H1 (cell line): ENCODE results near the gene APOL6. TPM values are rescaled to one million over a fixed set of nuclear protein-coding genes. Genes with fewer than 3 reads are reported as not detected.

Experiments used
- BACH1 ChIP-seq: IDR thresholded peaks from 2 replicates; pipeline ENCODE4 v1.6.1; 2012; ENCODE audit warnings: low read length, improper control_type of control experiment
- BCL11A ChIP-seq, 2 experiments: IDR thresholded peaks; one replicate each; pipeline ENCODE4 v1.6.1; 2011; ENCODE audit warnings: low read depth in 2 of 2, low read length in 2 of 2, mild to moderate bottlenecking in 2 of 2
- JUND ChIP-seq: IDR thresholded peaks from 2 replicates; pipeline ENCODE4 v1.6.1; 2011; ENCODE audit warnings: mild to moderate bottlenecking, improper control_type of control experiment, low read length
- MAFK ChIP-seq: IDR thresholded peaks from 2 replicates; pipeline ENCODE4 v1.6.1; 2012; ENCODE audit warnings: low read depth, mild to moderate bottlenecking, improper control_type of control experiment, low read length
- POLR2A ChIP-seq, 2 experiments: IDR thresholded peaks; 1 replicate in 1 of 2; 2 replicates in 1 of 2; pipeline ENCODE4 v1.6.1; 2011; ENCODE audit warnings: low read depth in 2 of 2, low read length in 2 of 2, mild to moderate bottlenecking in 2 of 2; ENCODE audit errors: control extremely low read depth in 1 of 2
- RFX5 ChIP-seq: IDR thresholded peaks from 2 replicates; pipeline ENCODE4 v1.6.1; 2011; ENCODE audit warnings: low read depth, low read length, improper control_type of control experiment, borderline replicate concordance
- SIN3A ChIP-seq, 2 experiments: IDR thresholded peaks in 1 of 2; conservative IDR thresholded peaks in 1 of 2; 2 replicates each; pipeline ENCODE4 v1.6.1; 2011 to 2012; ENCODE audit warnings: low read length in 2 of 2, improper control_type of control experiment in 1 of 2, low read depth in 1 of 2, mild to moderate bottlenecking in 1 of 2
- TCF12 ChIP-seq: IDR thresholded peaks from 2 replicates; pipeline ENCODE4 v1.6.1; 2011; ENCODE audit warnings: low read depth, mild to moderate bottlenecking, low read length
- polyA plus RNA-seq, 7 experiments: library from polyadenylated mRNA; depleted of rRNA in 3 of 7; stranded (reverse) in 5 of 7; unstranded in 2 of 7; fragments of >200 nt in 5 of 7; fragments of 200-250 nt in 2 of 7; gene quantifications; 1 replicate in 5 of 7; 2 replicates in 1 of 7; 4 replicates in 1 of 7; pipeline versions ENCODE4 v1.2.1 to v1.2.3, GENCODE V29; 2011 to 2013; ENCODE audit warnings: missing spikeins in 2 of 7, mixed read lengths in 2 of 7
- total RNA-seq: library from RNA; stranded (reverse); fragmentation: NEBNext Ultra II Directional; extraction: Animal tissue kit (Norgen Biotek cat#: 25700); gene quantifications from 2 replicates; pipeline ENCODE4 v1.2.1, GENCODE V29; 2021
- TF ChIP-seq, protein P1 (sequence below): fragments of 300-600 bp; sonication (generic); IDR thresholded peaks from 2 replicates; pipeline ENCODE4 v1.7.1; 2012; ENCODE audit warnings: low read length, moderate library complexity, mild to moderate bottlenecking, inconsistent platforms; ENCODE audit not compliant: insufficient replicate concordance
- TF ChIP-seq, protein P2 (sequence below): IDR thresholded peaks from 2 replicates; pipeline ENCODE4 v1.6.1; 2012; ENCODE audit warnings: low read length, inconsistent platforms
- TF ChIP-seq, protein P3 (sequence below): IDR thresholded peaks from 2 replicates; pipeline ENCODE4 v1.6.1; 2012; ENCODE audit warnings: inconsistent platforms

APOL6 gene
- total and polyA plus RNA-seq, 2 of the 8 experiments (the other 6 are each of a cell fraction or from before 2014, with no cell fraction given), result 0.06 to 0.13 TPM

DNA sequence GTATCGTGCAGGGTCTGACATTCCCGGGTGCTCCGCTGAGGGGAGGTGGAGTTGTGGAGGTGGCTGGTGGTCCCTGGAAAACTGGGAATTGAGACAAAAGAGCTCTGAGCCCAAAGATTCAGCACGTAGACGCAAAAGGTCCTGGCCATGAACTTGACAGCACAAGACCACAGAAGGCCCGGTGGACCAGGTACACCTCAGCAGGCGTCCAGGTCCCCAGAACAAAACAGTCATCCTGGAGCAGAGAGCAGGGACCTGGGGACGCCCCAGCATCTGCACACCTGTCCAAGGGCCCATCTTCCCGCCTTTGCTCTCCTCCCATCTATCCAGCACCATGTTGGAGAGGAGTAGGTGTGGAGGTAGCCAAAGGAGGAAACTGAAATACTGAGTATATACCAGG is 17.4 kb upstream of the APOL6 start (continued):
- TF ChIP-seq, protein P1, sequence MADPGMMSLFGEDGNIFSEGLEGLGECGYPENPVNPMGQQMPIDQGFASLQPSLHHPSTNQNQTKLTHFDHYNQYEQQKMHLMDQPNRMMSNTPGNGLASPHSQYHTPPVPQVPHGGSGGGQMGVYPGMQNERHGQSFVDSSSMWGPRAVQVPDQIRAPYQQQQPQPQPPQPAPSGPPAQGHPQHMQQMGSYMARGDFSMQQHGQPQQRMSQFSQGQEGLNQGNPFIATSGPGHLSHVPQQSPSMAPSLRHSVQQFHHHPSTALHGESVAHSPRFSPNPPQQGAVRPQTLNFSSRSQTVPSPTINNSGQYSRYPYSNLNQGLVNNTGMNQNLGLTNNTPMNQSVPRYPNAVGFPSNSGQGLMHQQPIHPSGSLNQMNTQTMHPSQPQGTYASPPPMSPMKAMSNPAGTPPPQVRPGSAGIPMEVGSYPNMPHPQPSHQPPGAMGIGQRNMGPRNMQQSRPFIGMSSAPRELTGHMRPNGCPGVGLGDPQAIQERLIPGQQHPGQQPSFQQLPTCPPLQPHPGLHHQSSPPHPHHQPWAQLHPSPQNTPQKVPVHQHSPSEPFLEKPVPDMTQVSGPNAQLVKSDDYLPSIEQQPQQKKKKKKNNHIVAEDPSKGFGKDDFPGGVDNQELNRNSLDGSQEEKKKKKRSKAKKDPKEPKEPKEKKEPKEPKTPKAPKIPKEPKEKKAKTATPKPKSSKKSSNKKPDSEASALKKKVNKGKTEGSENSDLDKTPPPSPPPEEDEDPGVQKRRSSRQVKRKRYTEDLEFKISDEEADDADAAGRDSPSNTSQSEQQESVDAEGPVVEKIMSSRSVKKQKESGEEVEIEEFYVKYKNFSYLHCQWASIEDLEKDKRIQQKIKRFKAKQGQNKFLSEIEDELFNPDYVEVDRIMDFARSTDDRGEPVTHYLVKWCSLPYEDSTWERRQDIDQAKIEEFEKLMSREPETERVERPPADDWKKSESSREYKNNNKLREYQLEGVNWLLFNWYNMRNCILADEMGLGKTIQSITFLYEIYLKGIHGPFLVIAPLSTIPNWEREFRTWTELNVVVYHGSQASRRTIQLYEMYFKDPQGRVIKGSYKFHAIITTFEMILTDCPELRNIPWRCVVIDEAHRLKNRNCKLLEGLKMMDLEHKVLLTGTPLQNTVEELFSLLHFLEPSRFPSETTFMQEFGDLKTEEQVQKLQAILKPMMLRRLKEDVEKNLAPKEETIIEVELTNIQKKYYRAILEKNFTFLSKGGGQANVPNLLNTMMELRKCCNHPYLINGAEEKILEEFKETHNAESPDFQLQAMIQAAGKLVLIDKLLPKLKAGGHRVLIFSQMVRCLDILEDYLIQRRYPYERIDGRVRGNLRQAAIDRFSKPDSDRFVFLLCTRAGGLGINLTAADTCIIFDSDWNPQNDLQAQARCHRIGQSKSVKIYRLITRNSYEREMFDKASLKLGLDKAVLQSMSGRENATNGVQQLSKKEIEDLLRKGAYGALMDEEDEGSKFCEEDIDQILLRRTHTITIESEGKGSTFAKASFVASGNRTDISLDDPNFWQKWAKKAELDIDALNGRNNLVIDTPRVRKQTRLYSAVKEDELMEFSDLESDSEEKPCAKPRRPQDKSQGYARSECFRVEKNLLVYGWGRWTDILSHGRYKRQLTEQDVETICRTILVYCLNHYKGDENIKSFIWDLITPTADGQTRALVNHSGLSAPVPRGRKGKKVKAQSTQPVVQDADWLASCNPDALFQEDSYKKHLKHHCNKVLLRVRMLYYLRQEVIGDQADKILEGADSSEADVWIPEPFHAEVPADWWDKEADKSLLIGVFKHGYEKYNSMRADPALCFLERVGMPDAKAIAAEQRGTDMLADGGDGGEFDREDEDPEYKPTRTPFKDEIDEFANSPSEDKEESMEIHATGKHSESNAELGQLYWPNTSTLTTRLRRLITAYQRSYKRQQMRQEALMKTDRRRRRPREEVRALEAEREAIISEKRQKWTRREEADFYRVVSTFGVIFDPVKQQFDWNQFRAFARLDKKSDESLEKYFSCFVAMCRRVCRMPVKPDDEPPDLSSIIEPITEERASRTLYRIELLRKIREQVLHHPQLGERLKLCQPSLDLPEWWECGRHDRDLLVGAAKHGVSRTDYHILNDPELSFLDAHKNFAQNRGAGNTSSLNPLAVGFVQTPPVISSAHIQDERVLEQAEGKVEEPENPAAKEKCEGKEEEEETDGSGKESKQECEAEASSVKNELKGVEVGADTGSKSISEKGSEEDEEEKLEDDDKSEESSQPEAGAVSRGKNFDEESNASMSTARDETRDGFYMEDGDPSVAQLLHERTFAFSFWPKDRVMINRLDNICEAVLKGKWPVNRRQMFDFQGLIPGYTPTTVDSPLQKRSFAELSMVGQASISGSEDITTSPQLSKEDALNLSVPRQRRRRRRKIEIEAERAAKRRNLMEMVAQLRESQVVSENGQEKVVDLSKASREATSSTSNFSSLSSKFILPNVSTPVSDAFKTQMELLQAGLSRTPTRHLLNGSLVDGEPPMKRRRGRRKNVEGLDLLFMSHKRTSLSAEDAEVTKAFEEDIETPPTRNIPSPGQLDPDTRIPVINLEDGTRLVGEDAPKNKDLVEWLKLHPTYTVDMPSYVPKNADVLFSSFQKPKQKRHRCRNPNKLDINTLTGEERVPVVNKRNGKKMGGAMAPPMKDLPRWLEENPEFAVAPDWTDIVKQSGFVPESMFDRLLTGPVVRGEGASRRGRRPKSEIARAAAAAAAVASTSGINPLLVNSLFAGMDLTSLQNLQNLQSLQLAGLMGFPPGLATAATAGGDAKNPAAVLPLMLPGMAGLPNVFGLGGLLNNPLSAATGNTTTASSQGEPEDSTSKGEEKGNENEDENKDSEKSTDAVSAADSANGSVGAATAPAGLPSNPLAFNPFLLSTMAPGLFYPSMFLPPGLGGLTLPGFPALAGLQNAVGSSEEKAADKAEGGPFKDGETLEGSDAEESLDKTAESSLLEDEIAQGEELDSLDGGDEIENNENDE, result no peak
- TF ChIP-seq TCF12 (no peak), JUND (no peak), BCL11A (IDR thresholded peaks at IDR 0.05; ENCODE audit: low read depth in 2 of 2, low read length in 2 of 2) (no peak), POLR2A (IDR thresholded peaks at IDR 0.05; ENCODE audit: control extremely low read depth in 1 of 2, low read depth in 2 of 2, low read length in 2 of 2) (no peak), MAFK (no peak), RFX5 (no peak), SIN3A (conservative IDR thresholded peaks at IDR 0.05 in 1 of 2, IDR thresholded peaks at IDR 0.05 in 1 of 2; ENCODE audit: low read depth in 1 of 2, low read length in 2 of 2) (no peak), BACH1 (no peak)
- TF ChIP-seq, protein P2, sequence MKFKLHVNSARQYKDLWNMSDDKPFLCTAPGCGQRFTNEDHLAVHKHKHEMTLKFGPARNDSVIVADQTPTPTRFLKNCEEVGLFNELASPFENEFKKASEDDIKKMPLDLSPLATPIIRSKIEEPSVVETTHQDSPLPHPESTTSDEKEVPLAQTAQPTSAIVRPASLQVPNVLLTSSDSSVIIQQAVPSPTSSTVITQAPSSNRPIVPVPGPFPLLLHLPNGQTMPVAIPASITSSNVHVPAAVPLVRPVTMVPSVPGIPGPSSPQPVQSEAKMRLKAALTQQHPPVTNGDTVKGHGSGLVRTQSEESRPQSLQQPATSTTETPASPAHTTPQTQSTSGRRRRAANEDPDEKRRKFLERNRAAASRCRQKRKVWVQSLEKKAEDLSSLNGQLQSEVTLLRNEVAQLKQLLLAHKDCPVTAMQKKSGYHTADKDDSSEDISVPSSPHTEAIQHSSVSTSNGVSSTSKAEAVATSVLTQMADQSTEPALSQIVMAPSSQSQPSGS, result no peak
- TF ChIP-seq, protein P3, sequence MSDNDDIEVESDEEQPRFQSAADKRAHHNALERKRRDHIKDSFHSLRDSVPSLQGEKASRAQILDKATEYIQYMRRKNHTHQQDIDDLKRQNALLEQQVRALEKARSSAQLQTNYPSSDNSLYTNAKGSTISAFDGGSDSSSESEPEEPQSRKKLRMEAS, result no peak
